CD4-positive, alpha-beta memory T cell (primary cell): ENCODE results near the gene GTF3C2. TPM values are rescaled to one million over a fixed set of nuclear protein-coding genes. Genes with fewer than 3 reads are reported as not detected.

Experiments
- CTCF ChIA-PET: fragments of 350-600 bp; sonication (Branson Sonifier 250); formaldehyde crosslinking; loops from one replicate; lab custom pipeline; 2021; ENCODE audit warnings: inconsistent platforms; ENCODE audit not compliant: partially characterized antibody; lab: Charles Lee
- POLR2A ChIA-PET: fragments of 350-600 bp; sonication (Branson Sonifier 250); formaldehyde crosslinking; loops from one replicate; lab custom pipeline; 2021; ENCODE audit not compliant: partially characterized antibody; lab: Charles Lee
- DNase-seq, 5 donors: peaks; one replicate each; pipeline versions ENCODE4 v3.0.0 to v3.0.0-alpha.2; 2020 to 2022; ENCODE audit warnings: mixed read lengths in 1 of 5
- H3K27ac ChIP-seq: one replicate; pipeline ENCODE4 v1.7.0; 2013; ENCODE audit warnings: low read depth, low read length
- H3K27me3 ChIP-seq: 2 replicates; pipeline ENCODE4 v1.7.0; 2013; ENCODE audit warnings: mild to moderate bottlenecking, low read length, moderate library complexity; ENCODE audit not compliant: insufficient read depth
- H3K36me3 ChIP-seq: 2 replicates; pipeline ENCODE4 v1.7.0; 2013; ENCODE audit warnings: mild to moderate bottlenecking, low read length, moderate library complexity; ENCODE audit not compliant: insufficient read depth
- H3K4me1 ChIP-seq: 2 replicates; pipeline ENCODE4 v1.7.0; 2013; ENCODE audit warnings: mild to moderate bottlenecking, low read length, moderate library complexity; ENCODE audit not compliant: insufficient read depth
- H3K4me3 ChIP-seq, 2 donors: one replicate each; pipeline ENCODE4 v1.7.0; 2013; ENCODE audit warnings: low read length in 2 of 2, mild to moderate bottlenecking in 1 of 2
- H3K9me3 ChIP-seq, 2 donors: one replicate each; pipeline ENCODE4 v1.7.0; 2013; ENCODE audit warnings: low read length in 2 of 2, control low read depth in 1 of 2; ENCODE audit not compliant: control insufficient read depth in 1 of 2
- H3K27ac Mint-ChIP-seq, 7 donors: one replicate each; pipeline ENCODE4 v1.8.0; 2020 to 2021; ENCODE audit warnings: mixed read lengths in 7 of 7, mild to moderate bottlenecking in 6 of 7, inconsistent platforms in 3 of 7, moderate library complexity in 3 of 7
- H3K27me3 Mint-ChIP-seq, 2 donors: one replicate each; pipeline ENCODE4 v1.8.0; 2020 to 2021; ENCODE audit warnings: mixed read lengths in 2 of 2
- H3K36me3 Mint-ChIP-seq, 2 donors: one replicate each; pipeline ENCODE4 v1.8.0; 2020 to 2021; ENCODE audit warnings: mixed read lengths in 2 of 2, inconsistent platforms in 1 of 2, mild to moderate bottlenecking in 1 of 2
- H3K4me1 Mint-ChIP-seq, 4 donors: one replicate each; pipeline ENCODE4 v1.8.0; 2020 to 2021; ENCODE audit warnings: mixed read lengths in 4 of 4, mild to moderate bottlenecking in 1 of 4
- H3K4me3 Mint-ChIP-seq, 8 donors: one replicate each; pipeline ENCODE4 v1.8.0; 2020 to 2021; ENCODE audit warnings: mixed read lengths in 8 of 8, mild to moderate bottlenecking in 7 of 8, moderate library complexity in 6 of 8, inconsistent platforms in 3 of 8
- H3K9me3 Mint-ChIP-seq, 8 donors: one replicate each; pipeline ENCODE4 v1.8.0; 2020 to 2021; ENCODE audit warnings: mixed read lengths in 8 of 8, mild to moderate bottlenecking in 5 of 8, inconsistent platforms in 3 of 8, moderate library complexity in 1 of 8
- intact Hi-C: fragments of 100-400 bp; cut with micrococcal nuclease; formaldehyde crosslinking; loops from one replicate; pipeline ENCODE4 v1.15.1; 2023
- polyA plus RNA-seq, 2 donors: library from polyadenylated mRNA; unstranded; fragments of 300-500 nt; fragmentation: Illumina TruSeq; gene quantifications; one replicate each; pipeline ENCODE4 v1.2.3, GENCODE V29; 2021
- total RNA-seq, 2 experiments: library from RNA; stranded (reverse); gene quantifications; one replicate each; pipeline ENCODE4 v1.2.3, GENCODE V29; 2021

GTF3C2 gene
- total and polyA plus RNA-seq, 4 experiments from 2014 or later = 37.7 to 90.8 (median 67.3) TPM

DNA sequence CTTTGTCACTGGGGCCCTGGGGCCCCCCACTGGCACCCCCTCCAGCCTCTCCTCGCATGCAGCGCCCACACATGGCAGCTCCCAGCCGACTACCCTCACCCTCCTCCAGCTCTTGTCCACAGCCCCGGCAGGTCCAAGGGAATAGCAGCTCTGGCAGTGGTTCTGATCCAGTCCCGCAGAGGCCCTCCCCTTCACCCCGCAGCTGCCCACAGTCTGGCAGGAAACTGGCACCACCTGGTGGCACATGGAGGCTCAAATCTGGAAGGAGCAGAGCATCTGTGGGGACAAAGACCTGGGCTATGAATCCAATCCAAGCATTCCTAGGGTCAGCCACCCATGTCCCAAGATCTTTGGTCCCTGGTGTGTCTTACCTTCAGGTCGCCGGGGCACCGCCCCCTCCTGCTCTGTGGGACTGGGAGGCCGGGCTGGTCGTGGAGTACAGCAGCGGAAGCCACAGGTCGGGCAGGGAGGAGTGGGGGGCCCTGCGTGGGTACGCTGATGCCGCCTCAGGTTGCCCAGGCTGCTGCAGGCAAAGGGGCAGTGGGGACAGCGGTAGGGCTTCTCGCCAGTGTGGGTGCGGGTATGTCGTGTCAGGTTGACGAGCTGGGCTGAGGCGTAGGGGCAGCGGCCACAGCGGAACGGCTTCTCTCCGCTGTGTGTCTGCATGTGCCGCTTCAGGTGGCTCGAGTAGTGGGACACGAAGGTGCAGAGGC is 21.7 kb upstream of the GTF3C2 start:
- Histone ChIP-seq H3K36me3 (peaks cover 61% of the 10 kb centered on the region), H3K4me1 (peaks cover 20% of the 10 kb centered on the region), H3K9me3 (no peaks in the 10 kb centered on the region), H3K27me3 (no peaks in the 10 kb centered on the region), H3K4me3 (no peak overlapping the region), H3K27ac (no peak overlapping the region)
- CTCF ChIA-PET = interaction anchor here (1.8 kb wide), 1 partner anchor 32 kb away, joined by 6 read pairs; the partner anchor contains the start of gene PPM1G
- H3K27me3 Mint-ChIP-seq = no peaks in the 10 kb centered on the region
- H3K9me3 Mint-ChIP-seq = peaks cover 0 to 1% (median 0%) of the 10 kb centered on the region in 8 donors
- peaks cover 18 to 45% (median 28%) of the 10 kb centered on the region in 4 donors for H3K4me1 Mint-ChIP-seq
- no peak for DNase-seq
- POLR2A ChIA-PET = interaction anchor here (0.7 to 4.4 kb wide), 5 partner anchors 8 to 51 kb away, joined by 3 to 106 read pairs (median 44); partner anchors contain the start of genes EIF2B4, GTF3C2, NRBP1 and PPM1G
- peak overlapping the region in 3 of 7 donors; percentile 23 to 78 (median 27) for H3K27ac Mint-ChIP-seq
- H3K4me3 Mint-ChIP-seq = no peak overlapping the region
- peaks cover 30 to 77% of the 10 kb centered on the region in 2 donors for H3K36me3 Mint-ChIP-seq
- intact Hi-C loops = no loop called here

- ChIA-PET CTCF (no interaction called here), POLR2A (interaction anchor here (1.4 kb wide), 1 partner anchor 13 kb away, joined by 3 read pairs; no protein-coding TSS in a partner anchor)
- peaks cover 34 to 81% of the 10 kb centered on the region in 2 donors for H3K36me3 Mint-ChIP-seq
- Histone ChIP-seq H3K27ac (no peak overlapping the region), H3K36me3 (peaks cover 64% of the 10 kb centered on the region), H3K4me3 (no peak overlapping the region), H3K27me3 (no peaks in the 10 kb centered on the region), H3K9me3 (no peaks in the 10 kb centered on the region), H3K4me1 (peaks cover 24% of the 10 kb centered on the region)
- peaks cover 23 to 50% (median 32%) of the 10 kb centered on the region in 4 donors for H3K4me1 Mint-ChIP-seq
- intact Hi-C loops = no loop called here
- DNase-seq = no peak
- peaks cover 0 to 1% (median 0%) of the 10 kb centered on the region in 8 donors for H3K9me3 Mint-ChIP-seq
- no peaks in the 10 kb centered on the region for H3K27me3 Mint-ChIP-seq
- no peak overlapping the region for H3K4me3 Mint-ChIP-seq
- H3K27ac Mint-ChIP-seq = peak overlapping the region in 4 of 7 donors; percentile 27 to 78 (median 56)
These were observed 21.1 kb upstream of the GTF3C2 start for GRCh38 chr2:27377618-27378095.

DNA sequence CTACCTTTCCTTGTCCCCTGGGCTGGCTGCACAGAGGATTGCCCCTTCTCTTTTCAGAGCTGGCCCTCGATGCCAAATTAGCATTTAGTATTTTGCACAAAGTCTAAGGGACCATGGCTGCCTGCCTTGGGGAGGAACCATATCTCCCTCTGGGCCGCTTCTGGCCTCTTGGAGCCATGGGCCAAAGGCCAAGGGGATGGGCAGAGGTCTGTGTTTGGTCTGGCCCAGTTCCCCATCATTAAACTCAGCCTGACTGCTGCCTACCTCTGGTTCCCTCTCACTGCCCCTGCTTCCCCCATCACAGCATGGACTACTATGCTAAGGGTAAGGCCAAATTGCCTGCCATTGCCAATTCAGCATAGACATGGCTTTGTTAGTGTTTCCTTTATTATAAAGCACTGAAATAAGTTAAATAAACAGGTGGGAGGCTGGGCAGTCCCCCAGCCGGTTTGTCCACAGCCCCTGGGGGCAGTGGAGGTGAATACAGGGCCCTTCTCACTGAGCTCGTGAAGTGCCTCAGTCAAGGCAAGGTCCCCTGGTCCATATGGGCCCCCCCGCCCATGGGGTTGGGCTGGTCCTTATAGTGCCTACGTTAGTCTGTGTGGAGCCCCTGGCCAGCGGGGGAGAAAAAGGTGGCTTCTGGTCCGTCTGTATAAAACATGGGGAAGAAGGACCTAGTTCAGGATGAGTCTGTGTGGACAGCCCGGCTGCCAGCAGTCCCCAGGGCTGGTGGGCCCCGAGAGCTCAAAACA is 20.5 kb upstream of the GTF3C2 start:
- Histone ChIP-seq H3K27me3 (no peaks in the 10 kb centered on the region), H3K4me1 (peaks cover 30% of the 10 kb centered on the region), H3K9me3 (no peaks in the 10 kb centered on the region), H3K36me3 (peaks cover 59% of the 10 kb centered on the region), H3K4me3 (no peak overlapping the region), H3K27ac (no peak overlapping the region)
- peaks cover 25 to 54% (median 38%) of the 10 kb centered on the region in 4 donors for H3K4me1 Mint-ChIP-seq
- no peaks in the 10 kb centered on the region for H3K27me3 Mint-ChIP-seq
- peaks cover 0 to 1% (median 0%) of the 10 kb centered on the region in 8 donors for H3K9me3 Mint-ChIP-seq
- CTCF ChIA-PET = no interaction called here
- H3K4me3 Mint-ChIP-seq = peak overlapping the region in 1 of 8 donors; percentile 25
- POLR2A ChIA-PET = interaction anchor here (1.4 kb wide), 1 partner anchor 13 kb away, joined by 3 read pairs; no protein-coding TSS in a partner anchor
- intact Hi-C loops = no loop called here
- DNase-seq = no peak
- H3K36me3 Mint-ChIP-seq = peaks cover 35 to 80% of the 10 kb centered on the region in 2 donors
- peak overlapping the region in 3 of 7 donors; percentile 13 to 46 (median 36) for H3K27ac Mint-ChIP-seq

DNA sequence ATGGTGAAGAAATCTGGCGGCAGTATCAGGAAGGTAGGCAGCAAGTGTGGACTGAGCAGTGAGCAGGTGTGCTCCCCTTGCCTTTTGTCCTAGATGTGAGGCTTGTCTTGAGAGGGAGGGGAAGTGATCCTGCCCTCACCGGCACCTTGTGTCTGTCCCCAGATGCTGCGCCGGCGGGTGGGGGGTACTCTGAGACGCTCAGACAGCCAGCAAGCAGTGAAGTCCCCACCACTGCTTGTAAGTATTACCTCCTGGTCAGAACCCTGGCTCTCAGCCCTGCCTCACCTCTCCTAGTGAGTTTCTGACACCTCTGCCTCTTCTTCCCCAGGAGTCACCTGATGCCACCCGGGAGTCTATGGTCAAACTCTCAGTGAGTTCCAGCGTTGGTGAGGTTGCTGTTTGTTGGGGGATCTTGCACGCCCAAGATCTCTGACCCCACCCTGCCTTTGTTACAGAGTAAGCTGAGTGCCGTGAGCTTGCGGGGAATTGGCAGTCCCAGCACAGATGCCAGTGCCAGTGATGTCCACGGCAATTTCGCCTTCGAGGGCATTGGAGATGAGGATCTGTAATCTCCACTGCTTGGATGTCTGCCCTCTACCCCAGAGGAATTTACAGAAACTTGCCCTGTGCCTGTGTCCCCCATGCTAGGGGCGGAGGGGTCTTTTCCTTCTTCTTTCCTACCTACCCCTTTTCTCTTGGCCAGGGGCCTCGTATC is 19.7 kb upstream of the GTF3C2 start:
- Mint-ChIP-seq H3K27me3 (no peaks in the 10 kb centered on the region), H3K4me3 (no peak overlapping the region), H3K4me1 (peaks cover 29 to 53% (median 40%) of the 10 kb centered on the region in 4 donors), H3K9me3 (peaks cover 0 to 1% (median 0%) of the 10 kb centered on the region in 8 donors), H3K27ac (peak overlapping the region in 1 of 7 donors; percentile 15), H3K36me3 (peaks cover 33 to 77% of the 10 kb centered on the region in 2 donors)
- no peak overlapping the region for H3K4me3 ChIP-seq
- H3K27ac ChIP-seq = no peak overlapping the region
- H3K27me3 ChIP-seq = no peaks in the 10 kb centered on the region
- H3K9me3 ChIP-seq = no peaks in the 10 kb centered on the region
- intact Hi-C loops = no loop called here
- no peak for DNase-seq
- H3K4me1 ChIP-seq = peaks cover 37% of the 10 kb centered on the region
- H3K36me3 ChIP-seq = peaks cover 55% of the 10 kb centered on the region
- POLR2A ChIA-PET = interaction anchor here (1.4 kb wide), 1 partner anchor 12 kb away, joined by 3 read pairs; no protein-coding TSS in a partner anchor
- CTCF ChIA-PET = no interaction called here

DNA sequence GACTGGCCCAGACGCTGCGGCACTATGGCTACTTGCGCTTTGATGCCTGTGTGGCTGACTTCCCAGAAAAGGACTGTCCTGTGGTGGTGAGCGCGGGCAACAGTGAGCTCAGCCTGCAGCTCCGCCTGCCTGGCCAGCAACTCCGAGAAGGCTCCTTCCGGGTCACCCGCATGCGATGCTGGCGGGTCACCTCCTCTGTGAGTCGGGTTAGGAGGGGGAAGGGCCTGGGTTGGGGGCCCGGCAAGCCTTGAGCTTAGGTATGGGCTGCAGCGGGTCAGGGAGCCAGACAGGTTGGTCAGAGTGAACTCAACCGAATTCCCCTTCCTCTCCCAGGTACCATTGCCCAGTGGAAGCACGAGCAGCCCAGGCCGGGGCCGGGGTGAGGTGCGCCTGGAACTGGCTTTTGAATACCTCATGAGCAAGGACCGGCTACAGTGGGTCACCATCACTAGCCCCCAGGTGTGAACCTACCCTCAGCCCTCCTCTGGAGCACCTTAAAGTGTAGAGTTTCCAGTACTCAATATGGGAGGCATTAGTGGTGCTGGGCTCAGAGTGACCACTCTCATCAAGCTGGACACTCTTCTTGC is 19.0 kb upstream of the GTF3C2 start:
- Histone ChIP-seq H3K4me3 (no peak overlapping the region), H3K9me3 (no peaks in the 10 kb centered on the region), H3K27ac (no peak overlapping the region), H3K36me3 (peaks cover 53% of the 10 kb centered on the region), H3K27me3 (no peaks in the 10 kb centered on the region), H3K4me1 (peaks cover 35% of the 10 kb centered on the region)
- intact Hi-C loops = no loop called here
- Mint-ChIP-seq H3K9me3 (peaks cover 0 to under 1% (median 0%) of the 10 kb centered on the region in 8 donors), H3K27me3 (no peaks in the 10 kb centered on the region), H3K36me3 (peaks cover 33 to 74% of the 10 kb centered on the region in 2 donors), H3K4me1 (peaks cover 28 to 50% (median 37%) of the 10 kb centered on the region in 4 donors), H3K4me3 (no peak overlapping the region), H3K27ac (peak overlapping the region in 3 of 7 donors; percentile 15 to 57 (median 19))
- ChIA-PET POLR2A (interaction anchor here (0.7 to 1.0 kb wide), 2 partner anchors 16 to 55 kb away, joined by 3 read pairs; no protein-coding TSS in a partner anchor), CTCF (no interaction called here)
- no peak for DNase-seq

DNA sequence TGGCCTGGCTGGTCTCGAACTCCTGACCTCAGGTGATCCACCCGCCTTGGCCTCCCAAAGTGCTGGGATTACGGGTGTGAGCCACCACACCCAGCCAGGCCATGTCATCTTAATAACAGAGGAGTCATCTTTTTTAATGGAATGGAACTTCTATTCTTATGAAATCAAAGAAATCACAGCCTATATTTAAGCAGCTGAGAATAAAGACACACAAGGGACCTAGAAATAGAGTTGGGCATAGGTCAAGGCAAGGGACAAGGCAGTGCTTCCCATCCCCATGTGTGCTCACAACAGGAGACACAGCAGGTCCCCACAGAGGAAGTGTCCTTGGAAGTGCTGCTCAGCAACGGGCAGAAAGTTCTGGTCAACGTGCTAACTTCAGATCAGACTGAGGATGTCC is 17.0 kb upstream of the GTF3C2 start:
- Histone ChIP-seq H3K4me1 (peaks cover 32% of the 10 kb centered on the region), H3K4me3 (no peak overlapping the region), H3K27ac (no peak overlapping the region), H3K9me3 (no peaks in the 10 kb centered on the region), H3K27me3 (no peaks in the 10 kb centered on the region), H3K36me3 (peaks cover 54% of the 10 kb centered on the region)
- Mint-ChIP-seq H3K27me3 (no peaks in the 10 kb centered on the region), H3K9me3 (no peaks in the 10 kb centered on the region), H3K4me1 (peaks cover 24 to 54% (median 35%) of the 10 kb centered on the region in 4 donors), H3K4me3 (peak overlapping the region in 2 of 8 donors; percentile 25 to 49), H3K36me3 (peaks cover 36 to 74% of the 10 kb centered on the region in 2 donors), H3K27ac (peak overlapping the region in 2 of 7 donors; percentile 18 to 35)
- ChIA-PET POLR2A (interaction anchor here (1.2 to 1.3 kb wide), 2 partner anchors 9 to 18 kb away, joined by 3 read pairs; no protein-coding TSS in a partner anchor), CTCF (no interaction called here)
- no peak for DNase-seq
- intact Hi-C loops = loop anchor here (5.0 kb wide), 1 partner anchor 309 kb away; no protein-coding TSS in a partner anchor
